Measurements from ENCODE around the gene YJEFN3.

DNA sequence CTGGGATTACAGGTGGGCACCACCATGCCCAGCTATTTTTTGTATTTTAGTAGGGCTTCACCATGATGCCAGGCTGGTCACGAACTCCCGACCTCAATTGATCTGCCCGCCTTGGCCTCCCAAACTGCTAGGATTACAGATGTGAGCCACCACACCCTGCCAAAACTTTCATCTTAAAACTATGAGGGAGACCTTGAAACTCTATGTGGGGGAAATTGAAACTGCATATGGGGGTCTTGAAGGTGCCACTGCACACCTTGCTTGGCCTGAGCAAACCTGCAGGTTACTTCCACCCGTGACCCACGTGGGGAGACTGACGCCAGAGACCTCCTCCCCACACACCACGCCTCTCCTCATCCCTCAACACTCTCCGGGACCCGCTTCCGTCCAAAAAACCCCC, 25.0 kb downstream of the YJEFN3 start:
- TF ChIP-seq, protein P1, sequence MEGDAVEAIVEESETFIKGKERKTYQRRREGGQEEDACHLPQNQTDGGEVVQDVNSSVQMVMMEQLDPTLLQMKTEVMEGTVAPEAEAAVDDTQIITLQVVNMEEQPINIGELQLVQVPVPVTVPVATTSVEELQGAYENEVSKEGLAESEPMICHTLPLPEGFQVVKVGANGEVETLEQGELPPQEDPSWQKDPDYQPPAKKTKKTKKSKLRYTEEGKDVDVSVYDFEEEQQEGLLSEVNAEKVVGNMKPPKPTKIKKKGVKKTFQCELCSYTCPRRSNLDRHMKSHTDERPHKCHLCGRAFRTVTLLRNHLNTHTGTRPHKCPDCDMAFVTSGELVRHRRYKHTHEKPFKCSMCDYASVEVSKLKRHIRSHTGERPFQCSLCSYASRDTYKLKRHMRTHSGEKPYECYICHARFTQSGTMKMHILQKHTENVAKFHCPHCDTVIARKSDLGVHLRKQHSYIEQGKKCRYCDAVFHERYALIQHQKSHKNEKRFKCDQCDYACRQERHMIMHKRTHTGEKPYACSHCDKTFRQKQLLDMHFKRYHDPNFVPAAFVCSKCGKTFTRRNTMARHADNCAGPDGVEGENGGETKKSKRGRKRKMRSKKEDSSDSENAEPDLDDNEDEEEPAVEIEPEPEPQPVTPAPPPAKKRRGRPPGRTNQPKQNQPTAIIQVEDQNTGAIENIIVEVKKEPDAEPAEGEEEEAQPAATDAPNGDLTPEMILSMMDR (conservative IDR thresholded peaks at IDR 0.05; ENCODE audit: low read length): no peak
- TF ChIP-seq EZH2phosphoT487 (IDR thresholded peaks at IDR 0.05; ENCODE audit: borderline replicate concordance): no peak

Measured in Loucy (cell line).